Motor neuron (in vitro differentiated cells): Measurements from ENCODE around the gene FGF21. TPM values are rescaled to one million over a fixed set of nuclear protein-coding genes. Genes with fewer than 3 reads are reported as not detected.
"Not testable (repeated sequence)": the region's sequence is repeated elsewhere in the genome, so short reads cannot be mapped to it uniquely, and the experiment has no call there.

Experiments
- ATAC-seq, 8 experiments: fragments of 200-7000 bp; cut with Tn5 transposase; replicated peaks in 6 of 8; 2 replicates each; pipeline ENCODE4 v1.8.0; 2021; ENCODE audit warnings: mild to moderate bottlenecking in 8 of 8, moderate library complexity in 8 of 8
- H3K27ac ChIP-seq, 2 donors: fragments of 250-450 bp; sonication (Bioruptor Pico); 2 replicates each; pipeline ENCODE4 v1.9.0; 2021; ENCODE audit warnings: antibody characterized with exemption in 2 of 2, mild to moderate bottlenecking in 2 of 2, moderate library complexity in 1 of 2
- H3K4me1 ChIP-seq, 2 donors: fragments of 250-450 bp; sonication (Bioruptor Pico); replicated peaks in 1 of 2; 2 replicates each; pipeline ENCODE4 v1.6.1; 2021; ENCODE audit warnings: antibody characterized with exemption in 2 of 2, mild to moderate bottlenecking in 2 of 2, moderate library complexity in 1 of 2
- H3K4me3 ChIP-seq, 5 donors: fragments of 250-450 bp; sonication (Bioruptor Pico); 2 replicates each; pipeline ENCODE4 v1.9.0; 2021; ENCODE audit warnings: antibody characterized with exemption in 5 of 5, mild to moderate bottlenecking in 5 of 5, moderate library complexity in 4 of 5
- WGBS, 10 experiments: fragments of 450-650 bp; shearing (Covaris generic); methylation state at CpG; one replicate each; pipeline ENCODE4 v1.0.0; 2022; 5-methylcytosine and 5-hydroxymethylcytosine counted together
- in situ Hi-C, 9 experiments: fragments of 400-800 bp; cut with MboI; loops; one replicate each; pipeline ENCODE4 v1.15.0; 2021; ENCODE audit warnings: low sequenced_read_pairs in 9 of 9, low pct_unique_long_range_greater_than_20kb in 2 of 9; ENCODE audit not compliant: unreplicated experiment in 9 of 9
- total RNA-seq, 8 experiments: library from RNA; unstranded; fragments of 300-600 nt; gene quantifications; 2 replicates each; pipeline versions ENCODE4 v1.2.3 to v1.2.4, GENCODE V29; 2022

The FGF21 gene
- under 1 TPM in 2 of 8 experiments, not detected in 6; 0.28 to 0.29 TPM for total RNA-seq

GRCh38 chr19:48755084-48755641, at the start of gene FGF21:
Gene FGF21 (plus strand): TSS chr19:48755524. CDS start chr19:48756237, 713 bp downstream.
- WGBS, 10 experiments = 67 to 86% methylated on average over 3 of the region's 4 CpGs; no CpG with 5 or more reads in 8 of the 10 experiments
- ATAC-seq = peak in 2 of 8 experiments; percentile 3 to 31
- Histone ChIP-seq H3K27ac (no peak within 1 kb of the TSS), H3K4me3 (no peak within 1 kb of the TSS), H3K4me1 (peaks cover 4 to 6% of the 10 kb centered on the region in 2 donors)
- in situ Hi-C loops = no loop called here

GRCh38 chr19:48708471-48708870, 46.9 kb upstream of the FGF21 start:
- no peak for ATAC-seq
- WGBS, 10 experiments = 32 to 60% (median 51%) methylated on average over 3 to 9 of the region's 11 CpGs; no CpG with 5 or more reads in 4 of the 10 experiments
- Histone ChIP-seq H3K27ac (no peak overlapping the region), H3K4me3 (no peak overlapping the region), H3K4me1 (peaks cover 3 to 5% of the 10 kb centered on the region in 2 donors)
- in situ Hi-C loops = no loop called here

- no peak overlapping the region for H3K27ac ChIP-seq
- H3K4me1 ChIP-seq = peaks cover 3 to 13% of the 10 kb centered on the region in 2 donors
- H3K4me3 ChIP-seq = no peak overlapping the region
- WGBS, 10 experiments = 83 to 100% (median 93%) methylated on average over 1 to 4 of the region's 4 CpGs; no CpG with 5 or more reads in 4 of the 10 experiments
- no peak for ATAC-seq
- in situ Hi-C loops = no loop called here
These were observed 44.1 kb upstream of the FGF21 start for GRCh38 chr19:48711106-48711662.

GRCh38 chr19:48713041-48713863, 42.1 kb upstream of the FGF21 start:
- WGBS, 10 experiments = 0 to 80% (median 21%) methylated on average over 2 to 5 of the region's 25 CpGs; no CpG with 5 or more reads in 2 of the 10 experiments
- in situ Hi-C loops = no loop called here
- no peak for ATAC-seq
- H3K4me3 ChIP-seq = peak overlapping the region; percentile 48 to 72 (median 53)
- peaks cover 13 to 25% of the 10 kb centered on the region in 2 donors for H3K4me1 ChIP-seq
- peak overlapping the region; percentile 41 to 59 for H3K27ac ChIP-seq

- Histone ChIP-seq H3K27ac (peak overlapping the region; percentile 46 to 62), H3K4me3 (peak overlapping the region; percentile 48 to 72 (median 53)), H3K4me1 (peaks cover 20 to 32% of the 10 kb centered on the region in 2 donors)
- in situ Hi-C loops = no loop called here
- 0 to 3% (median 1%) methylated on average over 5 to 9 of the region's 67 CpGs; no CpG with 5 or more reads in 6 of the 10 experiments for WGBS, 10 experiments
- ATAC-seq = peak; percentile 86 to 92 (median 89)
These were observed 41.2 kb upstream of the FGF21 start for GRCh38 chr19:48713864-48714755.

- peaks cover 21 to 37% of the 10 kb centered on the region in 2 donors for H3K4me1 ChIP-seq
- WGBS, 10 experiments = 50 to 100% (median 77%) methylated on average over 1 to 7 of the region's 26 CpGs; no CpG with 5 or more reads in 4 of the 10 experiments
- peak overlapping the region; percentile 27 to 38 (median 32) for H3K4me3 ChIP-seq
- in situ Hi-C loops = no loop called here
- H3K27ac ChIP-seq = peak overlapping the region; percentile 46 to 62
- ATAC-seq = no peak
These were observed 40.3 kb upstream of the FGF21 start for GRCh38 chr19:48714759-48715675.

GRCh38 chr19:48715681-48716171, 39.6 kb upstream of the FGF21 start:
- peak in 2 of 8 experiments; percentile 2 to 5 for ATAC-seq
- Histone ChIP-seq H3K4me1 (peaks cover 24 to 40% of the 10 kb centered on the region in 2 donors), H3K27ac (no peak overlapping the region), H3K4me3 (no peak overlapping the region)
- WGBS, 10 experiments = 81 to 100% (median 88%) methylated on average over 1 to 8 of the region's 19 CpGs; no CpG with 5 or more reads in 5 of the 10 experiments
- in situ Hi-C loops = no loop called here

GRCh38 chr19:48716562-48717291, 38.6 kb upstream of the FGF21 start:
- WGBS, 10 experiments = 0 to 100% (median 48%) methylated on average over 1 to 4 of the region's 24 CpGs
- ATAC-seq = peak in 6 of 8 experiments; percentile 2 to 17 (median 6)
- in situ Hi-C loops = no loop called here
- Histone ChIP-seq H3K27ac (peak overlapping the region; percentile 30 to 66), H3K4me1 (peaks cover 24 to 40% of the 10 kb centered on the region in 2 donors), H3K4me3 (no peak overlapping the region)

- in situ Hi-C loops, ATAC-seq, H3K27ac ChIP-seq, H3K4me3 ChIP-seq: not testable (repeated sequence)
- 89 to 100% (median 95%) methylated on average over 1 to 10 of the region's 13 CpGs; no CpG with 5 or more reads in 1 of the 10 experiments for WGBS, 10 experiments
- peaks cover 21 to 35% of the 10 kb centered on the region in 2 donors for H3K4me1 ChIP-seq
These were observed 37.2 kb upstream of the FGF21 start for GRCh38 chr19:48718106-48718505.

GRCh38 chr19:48718711-48719231, 36.6 kb upstream of the FGF21 start:
- WGBS, 10 experiments = 17 to 100% (median 49%) methylated on average over 1 to 7 of the region's 15 CpGs; no CpG with 5 or more reads in 3 of the 10 experiments
- ATAC-seq = no peak
- Histone ChIP-seq H3K27ac (peak overlapping the region in 1 of 2 donors; percentile 20), H3K4me1 (peaks cover 21 to 35% of the 10 kb centered on the region in 2 donors), H3K4me3 (no peak overlapping the region)
- in situ Hi-C loops = no loop called here
